ENCODE data around the gene STK32B.

STK32B gene

DNA sequence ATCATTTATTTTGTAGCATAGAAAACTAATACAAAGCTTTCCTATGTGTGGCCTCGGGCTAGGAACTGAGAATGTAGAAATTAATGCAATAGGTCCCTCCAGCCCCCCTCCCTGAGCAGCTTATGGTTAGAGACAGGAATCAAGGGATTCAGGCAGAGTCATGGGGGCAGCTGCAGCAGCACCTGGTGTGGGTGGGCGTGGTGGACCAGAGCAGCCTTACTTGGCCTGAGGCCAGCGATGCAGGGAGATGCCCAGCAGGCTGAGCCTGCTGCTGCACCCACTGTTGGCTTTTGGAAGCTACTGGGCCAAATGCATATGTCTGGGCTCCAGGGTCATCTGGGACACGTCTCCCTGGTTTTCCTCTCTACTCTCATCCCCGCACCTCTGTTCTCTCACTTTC, 74.0 kb downstream of the STK32B start:
- DNase-seq (ENCODE audit: low read depth) = no peak

DNA sequence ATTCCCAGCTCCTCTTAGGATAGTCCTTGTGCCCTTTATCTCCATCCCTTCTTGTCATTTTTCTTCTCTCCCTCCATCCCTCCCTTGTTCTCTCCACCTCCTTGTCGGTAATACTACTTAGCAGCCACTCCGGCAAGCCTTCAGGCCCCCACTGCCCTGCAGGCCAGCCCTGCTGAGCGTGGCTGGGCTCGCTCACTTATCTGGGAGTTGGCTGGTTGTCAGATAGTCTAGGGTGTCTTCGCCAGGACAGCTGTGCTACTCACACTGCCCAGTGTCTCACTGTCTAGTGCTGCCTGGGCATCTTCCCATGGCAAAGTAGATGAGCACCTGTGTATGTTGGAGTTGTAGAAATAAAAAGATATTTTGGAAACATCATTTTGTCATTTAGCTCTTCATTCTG, 75.0 kb downstream of the STK32B start:
- DNase-seq (ENCODE audit: low read depth) = no peak

DNA sequence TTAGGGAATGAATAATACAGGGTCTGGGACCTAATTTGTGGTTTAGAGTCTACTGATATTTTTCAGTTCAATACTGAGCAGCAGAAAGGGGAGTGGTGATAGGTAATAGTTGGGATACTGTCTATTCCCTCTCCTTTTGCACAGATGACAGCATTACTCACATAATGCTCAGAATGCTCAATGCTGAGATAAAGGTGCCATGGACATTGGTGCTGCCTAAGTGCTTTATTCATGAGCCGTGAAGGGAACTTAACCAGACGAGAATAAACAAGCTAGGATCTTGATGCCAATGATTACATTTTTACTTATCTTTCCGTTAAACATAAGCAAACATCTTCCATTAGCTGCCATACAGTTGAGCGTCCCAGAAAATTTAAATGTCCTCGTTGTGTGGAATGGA, 75.6 kb downstream of the STK32B start:
- DNase-seq (ENCODE audit: low read depth) = no peak

DNA sequence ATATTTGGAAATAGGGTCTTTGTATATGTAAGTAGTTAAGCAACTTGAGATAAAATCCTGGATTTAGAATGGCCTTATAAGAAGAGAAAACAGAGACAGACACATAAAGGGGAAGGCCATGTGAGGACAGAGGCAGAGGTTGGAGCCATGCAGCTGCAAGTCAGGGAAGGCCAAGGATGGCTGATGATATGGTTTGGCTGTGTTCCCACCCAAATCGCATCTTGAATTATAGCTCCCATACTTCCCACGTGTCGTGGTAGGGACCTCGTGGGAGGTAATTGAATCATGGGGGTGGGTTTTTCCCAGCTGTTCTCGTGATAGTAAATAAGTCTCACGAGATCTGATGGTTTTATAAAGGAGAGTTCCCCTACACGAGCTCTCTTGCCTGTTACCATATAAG, 76.3 kb downstream of the STK32B start:
- DNase-seq (ENCODE audit: low read depth) = no peak

DNA sequence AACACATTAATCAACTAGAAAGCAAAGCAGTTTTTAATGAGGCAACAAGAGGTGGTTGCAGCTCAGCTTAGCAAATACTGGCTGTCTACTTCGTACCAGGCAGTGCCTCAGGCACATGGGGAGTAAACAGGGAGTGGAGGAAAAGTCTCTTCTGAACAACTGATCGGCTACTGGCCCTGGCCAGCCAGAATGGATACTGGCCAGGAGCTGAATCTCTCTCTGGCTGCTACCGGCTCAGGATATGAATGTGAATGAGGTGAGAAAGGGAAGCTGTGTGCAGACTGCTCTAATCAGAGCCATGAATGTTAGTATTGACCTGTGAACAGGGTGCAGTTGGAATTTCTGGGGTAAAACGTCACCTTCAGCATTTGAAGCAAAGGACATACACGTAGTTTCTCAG, 77.3 kb downstream of the STK32B start:
- no peak for DNase-seq (ENCODE audit: low read depth)

DNA sequence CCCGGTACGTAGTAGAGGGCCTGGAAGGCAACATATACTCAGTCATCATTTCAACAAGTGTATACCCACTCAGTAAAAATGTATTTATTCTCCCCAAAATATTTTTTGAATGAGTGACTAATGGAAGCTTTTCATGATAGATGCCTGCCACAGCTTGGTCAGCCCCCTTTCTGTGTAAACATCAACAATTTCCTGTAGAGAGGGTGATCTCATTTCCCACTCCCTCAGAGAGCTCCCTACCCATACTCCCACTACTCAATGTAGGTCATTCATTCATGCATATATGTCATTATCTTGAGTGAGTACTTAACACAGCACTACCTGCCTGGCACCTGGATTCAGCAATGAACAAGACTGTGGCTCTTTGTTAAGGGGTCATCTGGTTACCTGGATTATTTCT, 81.9 kb downstream of the STK32B start:
- no peak for DNase-seq (ENCODE audit: low read depth)

DNA sequence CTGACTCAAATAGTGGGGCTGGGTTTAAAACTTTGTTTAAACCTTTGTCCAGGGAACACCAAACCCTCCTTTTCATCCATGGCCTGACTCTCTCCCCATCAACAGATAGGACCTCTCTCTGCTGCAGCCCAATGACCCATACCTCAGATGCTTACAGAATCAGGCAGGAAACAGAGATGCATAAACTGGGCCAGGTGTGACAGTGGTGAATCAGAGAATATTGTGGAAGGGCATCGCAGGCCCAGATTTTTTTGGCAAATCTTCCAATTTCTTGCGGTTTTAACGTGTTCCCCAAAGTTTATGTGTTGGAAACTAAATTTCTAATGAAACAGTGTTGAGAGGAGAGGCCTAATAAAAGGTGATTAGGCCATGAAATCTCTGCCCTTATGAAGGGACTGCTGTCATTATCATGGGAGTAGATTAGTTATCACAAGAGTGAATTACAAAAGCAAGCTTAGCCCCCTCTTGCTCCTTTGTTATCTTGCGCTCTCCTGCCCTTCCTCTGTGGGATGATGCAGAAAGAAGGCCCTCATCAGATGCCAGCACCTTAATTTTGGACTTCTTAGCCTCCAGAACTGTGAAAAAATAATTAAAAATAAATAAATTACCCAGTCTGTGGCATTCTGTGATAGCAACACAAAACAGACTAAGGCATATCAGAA, 82.8 kb downstream of the STK32B start:
- DNase-seq (ENCODE audit: low read depth) = no peak

DNA sequence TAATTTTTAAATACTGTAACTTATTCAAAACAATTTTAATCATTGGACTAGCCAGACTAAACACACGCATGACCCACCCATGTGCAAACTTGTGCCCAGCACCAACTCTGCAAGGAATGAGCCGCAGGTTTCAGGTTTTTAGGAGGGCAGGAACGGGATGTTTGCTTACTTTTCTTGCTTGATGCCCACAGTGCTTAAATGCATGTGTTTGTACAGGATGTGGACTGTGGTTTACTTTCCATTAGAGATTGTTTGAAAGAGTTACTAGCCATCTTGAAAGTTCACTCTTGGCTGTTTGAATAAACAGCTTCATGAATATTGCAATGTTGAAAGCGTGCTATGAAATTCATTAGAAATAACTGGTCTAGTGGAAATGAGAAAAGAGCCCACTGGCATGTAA, 83.3 kb downstream of the STK32B start:
- no peak for DNase-seq (ENCODE audit: low read depth)

DNA sequence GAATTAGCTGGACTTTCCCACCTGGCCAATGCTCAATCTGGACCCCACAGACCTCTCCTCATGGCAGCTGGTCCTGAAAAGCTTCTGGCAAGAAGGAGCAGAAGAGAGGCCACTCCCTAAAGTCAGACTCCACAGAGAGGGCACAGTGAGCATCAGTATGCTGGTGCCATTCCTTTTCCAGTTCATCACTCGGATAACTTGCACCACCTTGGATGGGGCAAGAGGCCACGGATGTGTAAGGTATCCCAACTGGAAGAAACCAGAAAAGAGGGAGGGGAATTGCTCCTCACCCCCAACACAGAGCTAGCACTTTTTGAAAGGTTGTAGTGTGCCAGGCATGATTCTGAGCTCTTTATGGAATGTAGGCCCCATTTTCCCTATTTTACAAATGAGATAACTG, 85.9 kb downstream of the STK32B start:
- no peak for DNase-seq (ENCODE audit: low read depth)

DNA sequence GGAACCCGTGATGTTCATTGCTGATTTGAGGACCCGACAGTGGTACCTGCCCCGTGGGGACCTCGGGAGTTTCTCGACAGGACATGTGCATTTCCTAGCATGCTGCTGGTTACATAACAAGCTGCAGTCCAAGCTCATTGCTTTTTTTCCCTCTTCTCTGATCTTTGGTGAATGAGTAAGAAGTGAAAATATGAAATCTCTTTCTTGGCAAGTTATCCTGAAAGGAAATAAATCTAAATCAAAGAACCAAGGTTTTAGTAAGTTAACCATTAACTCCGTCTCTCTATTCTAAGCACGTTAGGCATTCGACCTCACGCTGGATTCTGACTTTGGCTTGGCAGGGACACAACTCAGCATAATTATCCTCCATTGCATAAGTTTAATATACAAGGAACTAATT, 86.6 kb downstream of the STK32B start:
- DNase-seq (ENCODE audit: low read depth) = no peak

DNA sequence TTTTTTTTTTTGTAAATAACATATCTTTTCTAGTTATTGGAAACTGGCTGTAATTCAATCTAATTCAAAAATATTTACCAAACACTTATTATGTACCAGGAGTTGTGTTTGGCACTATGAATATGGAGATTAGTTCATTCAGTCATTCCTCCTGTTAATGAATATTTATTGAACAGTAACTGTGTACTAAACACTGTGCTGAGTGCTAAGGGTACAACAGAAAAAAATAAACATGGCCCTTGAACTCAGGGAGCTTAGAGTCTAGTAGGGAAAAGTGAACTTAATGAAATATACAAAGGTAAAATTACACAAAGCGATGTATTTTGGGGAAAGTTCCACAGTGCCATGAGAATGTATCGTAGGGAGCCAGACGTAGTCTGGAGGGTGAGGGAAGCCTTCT, 87.1 kb downstream of the STK32B start:
- DNase-seq (ENCODE audit: low read depth) = no peak

DNA sequence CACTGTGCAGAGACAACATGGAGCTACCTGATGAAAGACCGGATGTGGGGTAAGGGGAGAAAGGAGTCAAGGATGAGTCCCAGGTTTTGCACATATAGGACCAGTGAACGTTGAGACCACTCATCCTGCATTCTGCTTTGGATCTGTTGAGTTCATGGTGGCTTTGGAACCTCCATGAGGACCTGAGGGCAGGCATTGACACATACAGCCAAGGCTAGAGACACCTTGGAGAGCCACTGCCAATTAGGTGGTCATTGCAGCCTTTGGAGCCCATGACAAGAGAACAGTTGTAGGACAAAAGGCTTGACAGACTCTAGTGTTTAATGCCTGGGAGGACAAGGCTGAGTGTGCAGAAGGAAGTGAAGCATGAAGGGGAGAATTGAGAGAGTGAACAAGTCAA, 87.9 kb downstream of the STK32B start:
- DNase-seq (ENCODE audit: low read depth) = no peak

DNA sequence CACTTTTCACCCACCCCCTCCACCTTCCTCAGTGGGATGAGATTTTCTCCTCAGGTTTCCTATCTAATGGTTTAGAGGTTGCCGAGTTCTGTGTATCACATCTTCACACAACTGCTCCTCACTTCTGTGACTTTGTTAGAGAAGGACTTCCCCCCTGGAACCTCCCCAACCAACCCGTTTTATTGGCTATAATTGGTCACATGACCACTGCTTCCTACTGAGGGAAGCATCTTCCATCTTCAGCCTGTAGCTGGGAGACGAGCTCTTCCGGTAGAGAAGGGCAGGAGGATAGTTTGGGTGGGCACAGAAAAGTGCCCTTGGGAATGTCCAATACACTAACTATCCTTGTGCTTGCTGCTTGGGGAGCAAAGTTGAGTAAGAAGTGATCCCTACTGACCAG, 90.5 kb downstream of the STK32B start:
- no peak for DNase-seq (ENCODE audit: low read depth)

DNA sequence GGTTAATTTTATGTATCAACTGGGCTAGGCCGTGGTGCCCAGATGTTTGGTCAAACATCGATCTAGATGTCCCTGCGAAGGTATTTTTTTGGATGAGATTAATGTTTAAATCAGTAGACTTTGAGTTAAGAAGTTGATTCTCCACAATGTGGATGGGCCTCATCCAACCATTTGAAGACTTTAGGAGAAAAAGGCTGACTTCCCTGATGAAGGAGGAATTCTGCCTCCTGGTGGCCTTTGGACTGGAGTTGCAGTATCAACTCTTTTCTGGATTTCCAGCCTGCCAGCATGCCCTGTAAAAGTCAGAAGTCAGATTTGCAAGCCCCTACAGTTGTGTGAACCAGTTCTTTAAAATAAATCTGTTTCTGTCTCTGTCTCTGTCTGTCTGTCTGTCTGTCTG, 91.4 kb downstream of the STK32B start:
- DNase-seq (ENCODE audit: low read depth) = no peak

DNA sequence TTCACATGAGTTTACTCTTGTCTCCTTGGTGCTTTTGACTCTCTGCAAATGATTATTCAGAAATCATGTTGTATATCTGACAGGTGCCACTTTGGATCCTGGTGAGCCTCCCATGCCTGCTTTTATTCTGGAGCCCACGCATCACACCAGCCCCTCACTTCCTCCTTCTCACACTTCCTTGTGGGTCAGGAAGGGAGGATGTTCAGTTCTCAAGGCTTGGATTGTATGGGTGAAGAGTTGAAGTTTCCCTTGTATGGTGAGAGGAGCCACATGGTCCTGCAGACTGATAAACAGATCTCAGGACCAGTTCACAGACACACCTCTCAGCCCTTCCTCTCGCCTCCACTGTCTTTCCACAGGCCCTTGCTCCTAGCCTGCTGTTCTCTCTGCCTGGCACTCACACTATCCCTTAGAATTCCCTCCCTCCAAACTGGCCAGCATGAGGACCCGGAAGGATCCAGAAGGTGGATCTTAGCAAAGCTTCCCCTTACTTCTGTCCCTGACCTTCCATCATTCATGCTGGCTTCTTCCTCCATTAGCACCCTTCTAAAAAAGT, 92.1 kb downstream of the STK32B start:
- DNase-seq (ENCODE audit: low read depth) = no peak

DNA sequence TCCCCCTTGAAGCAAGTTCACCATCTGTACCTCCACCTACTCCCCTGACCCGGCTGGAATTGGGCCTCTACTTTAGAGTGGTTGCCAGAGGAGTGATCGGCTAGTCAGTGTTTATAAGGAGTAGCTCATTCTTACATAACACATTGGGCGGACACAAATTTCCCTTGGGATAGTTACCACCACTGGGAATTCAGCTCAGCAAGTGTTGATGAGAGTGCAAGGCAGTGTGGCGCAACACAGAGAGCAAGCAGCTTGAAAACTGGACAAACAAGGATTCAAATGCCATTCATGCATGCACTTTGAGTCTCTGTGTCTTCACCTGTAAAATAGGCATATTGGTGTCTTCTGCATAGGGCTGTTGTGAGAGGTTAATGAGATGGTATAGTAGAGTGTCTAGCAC, 92.7 kb downstream of the STK32B start:
- no peak for DNase-seq (ENCODE audit: low read depth)

DNA sequence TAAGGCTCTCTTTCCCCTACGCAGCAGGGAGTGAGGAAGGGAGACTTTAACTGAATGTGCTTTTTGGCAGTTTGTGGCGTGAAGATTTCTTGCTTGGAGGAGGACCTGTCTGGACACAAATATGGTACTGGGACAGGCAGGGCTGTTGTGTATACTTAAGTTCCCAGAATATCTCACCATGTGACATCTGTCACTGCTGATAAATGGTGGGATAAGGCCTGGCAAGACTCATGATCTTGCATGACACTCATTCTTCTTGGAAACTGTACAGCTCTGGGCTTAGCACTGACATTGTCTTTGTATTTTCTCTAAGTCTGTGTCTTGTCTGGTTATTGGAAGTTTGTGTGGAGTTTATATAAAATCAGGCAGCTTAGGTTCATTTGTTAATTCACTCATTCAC, 93.1 kb downstream of the STK32B start:
- no peak for DNase-seq (ENCODE audit: low read depth)

DNA sequence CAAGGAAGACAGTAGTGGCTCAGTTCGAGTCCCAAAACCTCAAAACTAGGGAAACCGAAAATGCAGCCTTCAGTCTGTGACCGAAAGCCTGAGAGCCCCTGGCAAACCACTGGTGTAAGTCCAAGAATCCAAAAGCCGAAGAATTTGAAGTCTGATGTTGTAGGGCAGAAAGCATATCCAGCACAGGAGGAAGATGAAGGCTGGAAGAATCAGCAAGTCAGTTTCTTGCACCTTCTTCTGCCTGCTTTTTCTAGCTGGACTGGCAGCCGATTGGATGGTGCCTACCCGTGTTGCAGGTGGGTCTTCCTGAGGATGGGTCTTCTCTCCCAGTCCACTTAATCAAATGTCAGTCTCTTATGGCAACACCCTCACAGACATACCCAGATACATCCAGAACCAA, 95.0 kb downstream of the STK32B start:
- no peak for DNase-seq (ENCODE audit: low read depth)

DNA sequence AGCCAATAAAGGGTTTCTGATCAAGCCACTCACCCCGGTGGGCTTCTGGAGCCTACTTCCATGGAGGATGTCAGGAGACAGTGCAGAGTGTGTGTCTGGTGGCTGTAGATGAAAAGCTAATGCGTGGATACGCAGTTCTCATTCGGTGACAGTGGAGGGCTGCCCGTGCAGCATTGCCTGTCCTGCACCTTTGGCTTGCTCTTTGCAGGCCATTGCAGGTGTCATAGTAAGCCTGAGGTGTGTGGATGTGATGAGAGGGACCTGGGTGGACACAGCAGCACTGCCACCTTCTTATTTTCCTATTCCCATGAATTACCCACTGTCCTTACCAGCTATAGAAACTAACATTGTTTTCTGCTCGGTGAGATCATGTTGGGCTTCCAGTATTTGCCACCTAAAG, 101.2 kb downstream of the STK32B start:
- DNase-seq (ENCODE audit: low read depth) = no peak

DNA sequence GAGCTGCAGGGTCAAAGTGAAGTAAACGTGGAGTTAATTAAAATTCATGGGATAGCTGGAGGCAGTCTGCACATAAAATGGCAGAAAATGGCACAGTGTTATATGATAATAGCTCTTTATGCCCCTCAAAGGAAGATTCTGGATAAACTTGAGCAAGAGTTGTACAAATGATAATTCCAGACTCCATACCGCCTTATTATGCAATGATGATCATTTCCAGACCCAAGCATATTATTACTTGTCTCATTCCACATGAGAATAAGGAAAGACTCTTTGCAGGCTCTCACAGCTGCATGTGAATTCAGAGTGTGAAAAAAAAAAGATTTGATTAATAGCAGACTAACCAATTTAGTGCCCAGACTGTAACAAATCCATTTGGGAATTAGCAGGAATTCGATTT, 105.4 kb downstream of the STK32B start:
- no peak for DNase-seq (ENCODE audit: low read depth)

DNA sequence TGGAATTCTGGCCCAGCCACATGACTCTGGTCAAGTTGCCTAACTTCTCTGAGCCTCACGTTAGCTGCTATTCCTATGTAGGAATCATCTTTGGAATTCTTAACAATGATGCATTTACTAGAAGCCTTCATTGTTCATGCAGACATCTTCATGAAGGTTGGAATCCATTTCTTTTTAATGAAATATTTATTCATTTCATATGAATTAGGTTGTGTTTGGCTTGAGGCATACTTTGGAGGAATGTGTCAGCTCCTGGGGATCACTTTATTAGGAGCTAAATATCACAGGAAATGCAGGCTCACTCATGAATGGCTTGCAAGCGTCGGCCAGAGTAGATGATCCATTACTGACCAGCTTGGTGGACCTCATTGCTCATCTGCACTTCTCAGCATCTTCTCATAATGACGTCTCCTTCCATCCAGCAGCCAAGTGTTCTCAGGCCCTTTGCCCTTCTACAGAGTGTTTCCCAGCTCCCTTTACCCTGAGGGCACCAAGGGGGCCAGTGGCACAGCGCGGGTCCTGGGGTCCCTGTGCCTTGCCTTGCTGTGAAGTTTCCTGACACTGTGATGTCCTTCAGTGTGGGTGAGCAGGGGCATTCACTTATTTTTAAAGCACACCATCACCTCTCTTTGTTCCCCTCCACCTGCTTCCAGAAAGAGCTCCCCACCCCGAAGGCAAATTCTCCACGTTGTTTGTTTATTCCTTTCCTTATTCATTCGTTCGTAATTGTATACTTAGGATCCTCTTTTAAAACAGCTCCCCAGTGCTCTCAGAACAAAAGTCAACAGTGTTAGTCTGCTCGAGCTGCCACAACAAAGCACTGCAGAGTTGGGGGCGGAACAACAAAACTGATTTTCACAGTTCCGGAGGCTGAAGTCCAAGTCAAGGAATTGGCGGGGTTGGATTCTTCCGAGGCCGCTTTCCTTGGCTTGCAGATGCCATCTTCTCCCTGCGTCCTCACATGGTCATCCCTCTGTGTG, 106.8 kb downstream of the STK32B start:
- no peak for DNase-seq (ENCODE audit: low read depth)

DNA sequence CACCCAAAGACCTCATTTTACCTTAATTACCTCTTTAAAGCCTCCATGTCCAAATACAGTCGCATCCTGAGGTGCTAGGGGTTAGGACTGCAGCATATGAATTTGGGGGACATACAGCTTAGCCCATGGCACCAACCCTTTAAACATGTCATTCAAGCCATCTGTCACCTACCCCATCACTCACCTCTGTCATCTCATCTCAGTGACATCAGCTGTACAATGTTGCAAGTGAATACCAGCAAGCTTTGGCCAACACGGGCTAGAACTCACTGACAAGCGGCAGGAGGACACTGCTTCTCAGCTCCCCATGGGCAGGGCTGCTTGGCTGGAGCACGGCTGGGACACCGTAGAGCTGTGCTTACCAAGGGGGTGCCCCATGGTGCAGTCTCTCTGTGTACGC, 107.5 kb downstream of the STK32B start:
- DNase-seq (ENCODE audit: low read depth) = no peak

DNA sequence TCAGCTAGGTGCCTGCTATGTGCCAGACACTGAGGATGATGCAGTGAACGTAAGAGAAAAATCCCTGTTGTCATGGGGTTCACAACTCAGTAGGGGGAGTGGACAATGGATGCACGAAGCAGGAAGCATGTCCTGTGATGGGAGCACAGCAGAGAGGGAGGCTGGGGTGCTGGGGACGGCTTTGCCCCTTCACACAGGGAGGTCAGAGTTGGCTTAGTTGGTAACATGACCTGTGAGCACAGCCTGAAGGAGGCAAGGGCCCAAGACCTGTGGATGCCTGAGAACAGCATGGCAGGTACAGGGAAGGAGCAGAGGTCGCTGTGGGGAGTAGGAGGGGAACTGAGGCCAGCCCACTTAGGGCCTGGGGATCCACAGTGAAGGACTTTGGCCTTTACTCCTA, 109.4 kb downstream of the STK32B start:
- no peak for DNase-seq (ENCODE audit: low read depth)

All from stimulated activated CD4-positive, alpha-beta T cell treated with anti-CD3 and anti-CD28 coated beads, Interleukin-2, amount 100 ng/mL, for 4 hours (primary cell).